GM23338 (cell line): ENCODE results near the gene KCNIP1. TPM values are rescaled to one million over a fixed set of nuclear protein-coding genes. Genes with fewer than 3 reads are reported as not detected.

Experiments
- ATAC-seq: fragments of 200-7000 bp; cut with Tn5 transposase; 3 replicates; pipeline ENCODE4 v1.9.1; 2020
- DNase-seq: peaks from one replicate; pipeline ENCODE4 v3.0.0-alpha.2; 2015; ENCODE audit warnings: low spot score
- H2AFZ ChIP-seq: fragments of 200-600 bp; sonication (generic); 2 replicates; pipeline ENCODE4 v1.8.0; 2016; ENCODE audit warnings: antibody characterized with exemption, mild to moderate bottlenecking, moderate library complexity
- H3F3A ChIP-seq: fragments of 200-600 bp; sonication (generic); replicated peaks from 2 replicates; pipeline ENCODE4 v1.8.0; 2017; ENCODE audit warnings: antibody characterized with exemption, mixed run types, low read depth
- H3K27ac ChIP-seq: fragments of 200-600 bp; sonication (generic); 2 replicates; pipeline ENCODE4 v1.6.1; 2016; ENCODE audit warnings: low read depth
- H3K27me3 ChIP-seq: fragments of 200-600 bp; sonication (generic); 2 replicates; pipeline ENCODE4 v1.8.0; 2016; ENCODE audit warnings: mild to moderate bottlenecking, mixed run types, moderate library complexity; ENCODE audit not compliant: insufficient read depth
- H3K36me3 ChIP-seq: fragments of 200-600 bp; sonication (generic); 2 replicates; pipeline ENCODE4 v1.8.0; 2016; ENCODE audit warnings: mild to moderate bottlenecking; ENCODE audit not compliant: insufficient read depth
- H3K4me1 ChIP-seq: fragments of 200-600 bp; sonication (generic); 2 replicates; pipeline ENCODE4 v1.8.0; 2016; ENCODE audit warnings: mild to moderate bottlenecking, moderate library complexity; ENCODE audit not compliant: insufficient read depth
- H3K4me2 ChIP-seq: fragments of 200-600 bp; sonication (generic); 2 replicates; pipeline ENCODE4 v1.7.1; 2017; ENCODE audit warnings: mixed run types
- H3K4me3 ChIP-seq: fragments of 200-600 bp; sonication (generic); 2 replicates; pipeline ENCODE4 v1.6.1; 2016; ENCODE audit warnings: mixed run types
- H3K79me2 ChIP-seq: fragments of 200-600 bp; sonication (generic); replicated peaks from 2 replicates; pipeline ENCODE4 v1.8.0; 2017; ENCODE audit warnings: mild to moderate bottlenecking; ENCODE audit not compliant: insufficient read depth
- H3K9me2 ChIP-seq: fragments of 200-600 bp; sonication (generic); 2 replicates; pipeline ENCODE4 v1.8.0; 2017; ENCODE audit not compliant: insufficient read depth
- H4K20me1 ChIP-seq: fragments of 200-600 bp; sonication (generic); replicated peaks from 2 replicates; pipeline ENCODE4 v1.8.0; 2017; ENCODE audit warnings: mild to moderate bottlenecking; ENCODE audit not compliant: insufficient read depth
- H3K27ac Mint-ChIP-seq: 2 replicates; pipeline ENCODE4 v1.8.0; 2020; ENCODE audit warnings: inconsistent platforms, mild to moderate bottlenecking, moderate library complexity, mixed read lengths
- H3K27me3 Mint-ChIP-seq: 3 replicates; pipeline ENCODE4 v1.8.0; 2022; ENCODE audit warnings: low read depth, mild to moderate bottlenecking, moderate library complexity, mixed read lengths, inconsistent platforms; ENCODE audit not compliant: insufficient read depth, poor library complexity
- H3K36me3 Mint-ChIP-seq: 3 replicates; pipeline ENCODE4 v1.8.0; 2021; ENCODE audit warnings: low read depth, mild to moderate bottlenecking, inconsistent platforms, moderate library complexity, mixed read lengths
- H3K4me1 Mint-ChIP-seq: 3 replicates; pipeline ENCODE4 v1.8.0; 2020; ENCODE audit warnings: mild to moderate bottlenecking, inconsistent platforms, mixed read lengths
- H3K4me3 Mint-ChIP-seq: 3 replicates; pipeline ENCODE4 v1.8.0; 2021; ENCODE audit warnings: moderate library complexity, mild to moderate bottlenecking, inconsistent platforms, mixed read lengths
- H3K9me3 Mint-ChIP-seq: 3 replicates; pipeline ENCODE4 v1.8.0; 2020; ENCODE audit warnings: moderate library complexity, mild to moderate bottlenecking, inconsistent platforms, mixed read lengths
- CTCF ChIP-seq, 2 experiments: fragments of 200-600 bp in 1 of 2; sonication (generic) in 1 of 2; conservative IDR thresholded peaks; 2 replicates each; pipeline versions ENCODE4 v1.5.1 to v1.6.1; 2016 to 2017; ENCODE audit warnings: antibody characterized with exemption in 2 of 2, low read depth in 2 of 2, mild to moderate bottlenecking in 2 of 2, moderate library complexity in 1 of 2
- ETS1 ChIP-seq: IDR thresholded peaks from 2 replicates; pipeline ENCODE4 v1.6.1; 2016; ENCODE audit warnings: antibody characterized with exemption
- POLR2AphosphoS5 ChIP-seq: IDR thresholded peaks from 2 replicates; pipeline ENCODE4 v1.6.1; 2016; ENCODE audit warnings: antibody characterized with exemption, low read depth
- ZNF114 ChIP-seq: fragments of 250-450 bp; sonication (Bioruptor Pico); IDR thresholded peaks from 2 replicates; pipeline ENCODE4 v1.5.0; 2020; ENCODE audit warnings: mild to moderate bottlenecking, moderate library complexity
- ZNF462 ChIP-seq: fragments of 250-450 bp; sonication (Bioruptor Pico); IDR thresholded peaks from 2 replicates; pipeline ENCODE4 v1.5.0; 2020; ENCODE audit warnings: mild to moderate bottlenecking, moderate library complexity
- polyA plus RNA-seq: library from polyadenylated mRNA; unstranded; fragments of >200 nt; fragmentation: Nextera tagmentation; extraction: Ambion mirVana; gene quantifications from 2 replicates; pipeline ENCODE4 v1.2.1, GENCODE V29; 2016
- total RNA-seq: library from RNA; depleted of rRNA; stranded (reverse); fragments of >200 nt; shearing (Covaris generic); gene quantifications from 2 replicates; pipeline ENCODE4 v1.2.3, GENCODE V29; 2014

Gene KCNIP1
- total and polyA plus RNA-seq, 2 experiments from 2014 or later = 0.31 to 0.87 TPM

- Histone ChIP-seq H3K4me2 (peak overlapping the region; percentile 87), H3K4me3 (peak overlapping the region; percentile 53; the same call in 1 of the 2 replicates), H3K9me2 (peaks cover 17% of the 10 kb centered on the region), H3K79me2 (no peaks in the 10 kb centered on the region), H3K36me3 (no peaks in the 10 kb centered on the region), H3K27ac (peak overlapping the region; percentile 59; the same call in 1 of the 2 replicates), H2AFZ (peak overlapping the region; percentile 97), H3K27me3 (no peaks in the 10 kb centered on the region), H3K4me1 (peaks cover 24% of the 10 kb centered on the region), H4K20me1 (no peaks in the 10 kb centered on the region), H3F3A (peaks cover 24% of the 10 kb centered on the region)
- DNase-seq (peak; percentile 82), ATAC-seq (no peak; the same call in 1 of the 3 replicates)
- Mint-ChIP-seq H3K27me3 (peaks cover 18% of the 10 kb centered on the region), H3K4me1 (peaks cover 46% of the 10 kb centered on the region), H3K27ac (no peak overlapping the region), H3K36me3 (peaks cover 6% of the 10 kb centered on the region), H3K9me3 (peaks cover 6% of the 10 kb centered on the region; the same call in 2 of the 3 replicates), H3K4me3 (peak overlapping the region; percentile 69; the same call in 2 of the 3 replicates)
- TF ChIP-seq POLR2AphosphoS5 = peak; percentile 20; the same call in 1 of the 2 replicates
- TF ChIP-seq ETS1 = 0 out of 2 replicates have a peak, but pooled peaks have one; percentile 31
- TF ChIP-seq CTCF (conservative IDR thresholded peaks at IDR 0.05; ENCODE audit: low read depth in 2 of 2) = no peak
Observed at GRCh38 chr5:170743876-170744212, 240.0 kb downstream of the KCNIP1 start.

- Mint-ChIP-seq H3K27me3 (peaks cover 17% of the 10 kb centered on the region), H3K9me3 (peaks cover 6% of the 10 kb centered on the region; the same call in 2 of the 3 replicates), H3K4me3 (no peak overlapping the region), H3K27ac (peak overlapping the region; percentile 95), H3K4me1 (peaks cover 47% of the 10 kb centered on the region), H3K36me3 (peaks cover 6% of the 10 kb centered on the region)
- Histone ChIP-seq H3K4me2 (peak overlapping the region; percentile 87; the same call in 1 of the 2 replicates), H4K20me1 (no peaks in the 10 kb centered on the region), H3K9me2 (peaks cover 12% of the 10 kb centered on the region; the same call in 1 of the 2 replicates), H3K4me1 (peaks cover 29% of the 10 kb centered on the region), H2AFZ (no peak overlapping the region), H3F3A (peaks cover 24% of the 10 kb centered on the region), H3K4me3 (no peak overlapping the region), H3K27me3 (no peaks in the 10 kb centered on the region), H3K79me2 (no peaks in the 10 kb centered on the region), H3K36me3 (no peaks in the 10 kb centered on the region), H3K27ac (peak overlapping the region; percentile 97)
- DNase-seq = peak; percentile 94
- TF ChIP-seq ZNF114 (no peak), ZNF462 (0 out of 2 replicates have a peak, but pooled peaks have one; percentile 17), POLR2AphosphoS5 (peak; percentile 61)
- peak; percentile 57 for ATAC-seq
Observed at GRCh38 chr5:170745481-170746071, 241.8 kb downstream of the KCNIP1 start.
